ENCODE results near the gene BCL2.

BCL2 gene

GRCh38 chr18:63315131-63315662, 4.4 kb downstream of the BCL2 start:
- no peak for DNase-seq (ENCODE audit: insufficient read length)
- FAIRE-seq = no peak
- TF ChIP-seq TAF1 (IDR thresholded peaks at IDR 0.05; ENCODE audit: borderline replicate concordance, low read depth, low read length) (no peak), POLR2AphosphoS5 (IDR thresholded peaks at IDR 0.05; ENCODE audit: low read depth, low read length) (no peak), POLR2A (IDR thresholded peaks at IDR 0.05; ENCODE audit: low read depth, low read length) (no peak)

GRCh38 chr18:63314062-63314790, 5.3 kb downstream of the BCL2 start:
- DNase-seq (ENCODE audit: insufficient read length) (no peak), FAIRE-seq (peak; percentile 50)
- TF ChIP-seq POLR2AphosphoS5 (IDR thresholded peaks at IDR 0.05; ENCODE audit: low read depth, low read length) = no peak
- no peak for TF ChIP-seq POLR2A (IDR thresholded peaks at IDR 0.05; ENCODE audit: low read depth, low read length)

- TF ChIP-seq POLR2AphosphoS5 (IDR thresholded peaks at IDR 0.05; ENCODE audit: low read depth, low read length) (no peak), POLR2A (IDR thresholded peaks at IDR 0.05; ENCODE audit: low read depth, low read length) (no peak), TAF1 (IDR thresholded peaks at IDR 0.05; ENCODE audit: borderline replicate concordance, low read depth, low read length) (no peak)
- FAIRE-seq (peak; percentile 93), DNase-seq (ENCODE audit: insufficient read length) (no peak)
These were observed 6.1 kb downstream of the BCL2 start for GRCh38 chr18:63313396-63313917.

- no peak for DNase-seq (ENCODE audit: insufficient read length)
- TF ChIP-seq POLR2A (IDR thresholded peaks at IDR 0.05; ENCODE audit: low read depth, low read length) (no peak), POLR2AphosphoS5 (IDR thresholded peaks at IDR 0.05; ENCODE audit: low read depth, low read length) (0 out of 2 replicates have a peak, but pooled peaks have one; percentile 42)
- no peak for FAIRE-seq
These were observed 6.7 kb downstream of the BCL2 start for GRCh38 chr18:63312737-63313395.

- no peak for DNase-seq (ENCODE audit: insufficient read length)
- no peak for FAIRE-seq
- TF ChIP-seq POLR2AphosphoS5 (IDR thresholded peaks at IDR 0.05; ENCODE audit: low read depth, low read length) (peak; percentile 25; the same call in 1 of the 2 replicates), POLR2A (IDR thresholded peaks at IDR 0.05; ENCODE audit: low read depth, low read length) (no peak), TAF1 (IDR thresholded peaks at IDR 0.05; ENCODE audit: borderline replicate concordance, low read depth, low read length) (no peak)
These were observed 7.6 kb downstream of the BCL2 start for GRCh38 chr18:63312019-63312409.

- FAIRE-seq (peak; percentile 97), DNase-seq (ENCODE audit: insufficient read length) (no peak)
- TF ChIP-seq TAF1 (IDR thresholded peaks at IDR 0.05; ENCODE audit: borderline replicate concordance, low read depth, low read length) = no peak
- TF ChIP-seq POLR2AphosphoS5 (IDR thresholded peaks at IDR 0.05; ENCODE audit: low read depth, low read length) = no peak; the same call in 1 of the 2 replicates
- TF ChIP-seq POLR2A (IDR thresholded peaks at IDR 0.05; ENCODE audit: low read depth, low read length) = no peak
These were observed 8.2 kb downstream of the BCL2 start for GRCh38 chr18:63311118-63312018.

GRCh38 chr18:63309422-63309821, 10.1 kb downstream of the BCL2 start:
- peak; percentile 96 for FAIRE-seq
- DNase-seq (ENCODE audit: insufficient read length) = no peak
- TF ChIP-seq POLR2AphosphoS5 (IDR thresholded peaks at IDR 0.05; ENCODE audit: low read depth, low read length) (peak; percentile 39; the same call in 1 of the 2 replicates), POLR2A (IDR thresholded peaks at IDR 0.05; ENCODE audit: low read depth, low read length) (peak; percentile 35), TAF1 (IDR thresholded peaks at IDR 0.05; ENCODE audit: borderline replicate concordance, low read depth, low read length) (no peak)

GRCh38 chr18:63307551-63308200, 11.9 kb downstream of the BCL2 start:
- FAIRE-seq = peak; percentile 51
- TF ChIP-seq POLR2AphosphoS5 (IDR thresholded peaks at IDR 0.05; ENCODE audit: low read depth, low read length) (peak; percentile 14; the same call in 1 of the 2 replicates), TAF1 (IDR thresholded peaks at IDR 0.05; ENCODE audit: borderline replicate concordance, low read depth, low read length) (no peak)
- no peak for DNase-seq (ENCODE audit: insufficient read length)

GRCh38 chr18:63306819-63307550, 12.6 kb downstream of the BCL2 start:
- no peak for TF ChIP-seq POLR2AphosphoS5 (IDR thresholded peaks at IDR 0.05; ENCODE audit: low read depth, low read length)
- FAIRE-seq (no peak), DNase-seq (ENCODE audit: insufficient read length) (no peak)

- no peak for TF ChIP-seq TAF1 (IDR thresholded peaks at IDR 0.05; ENCODE audit: borderline replicate concordance, low read depth, low read length)
- no peak for DNase-seq (ENCODE audit: insufficient read length)
These were observed 13.3 kb downstream of the BCL2 start for GRCh38 chr18:63306249-63306648.

More at GRCh38 chr18:63306249-63306648, 13.3 kb downstream of the BCL2 start:
- FAIRE-seq = peak; percentile 50

Data from GM12892 (cell line).